Liver (tissue), 3 donors: ENCODE measurements around the gene UBE2D3.

Source experiments
- CTCF ChIP-seq: fragments of 150-350 bp; IDR thresholded peaks from 2 replicates; pipeline ENCODE4 v1.5.1; 2017; ENCODE audit warnings: improper control_type of control experiment, low read depth, low read length; ENCODE audit not compliant: missing input control
- GABPA ChIP-seq, 2 donors: IDR thresholded peaks in 1 of 2; conservative IDR thresholded peaks in 1 of 2; 2 replicates each; pipeline ENCODE4 v1.6.1; 2016; ENCODE audit warnings: antibody characterized with exemption in 2 of 2, mild to moderate bottlenecking in 1 of 2, moderate library complexity in 1 of 2
- NR2F2 ChIP-seq: IDR thresholded peaks from 2 replicates; pipeline ENCODE4 v1.6.1; 2016; ENCODE audit warnings: antibody characterized with exemption
- RAD21 ChIP-seq, 2 donors: IDR thresholded peaks; 2 replicates each; pipeline ENCODE4 v1.6.1; 2016; ENCODE audit warnings: antibody characterized with exemption in 2 of 2, mild to moderate bottlenecking in 2 of 2
- SP1 ChIP-seq: IDR thresholded peaks from 2 replicates; pipeline ENCODE4 v1.6.1; 2018; ENCODE audit warnings: antibody characterized with exemption, mild to moderate bottlenecking
- TAF1 ChIP-seq: conservative IDR thresholded peaks from 2 replicates; pipeline ENCODE4 v1.6.1; 2016; ENCODE audit warnings: antibody characterized with exemption, mild to moderate bottlenecking
- YY1 ChIP-seq: IDR thresholded peaks from 2 replicates; pipeline ENCODE4 v1.6.1; 2016; ENCODE audit warnings: antibody characterized with exemption, mild to moderate bottlenecking
- TF ChIP-seq, protein P1 (sequence below): IDR thresholded peaks from 2 replicates; pipeline ENCODE4 v1.6.1; 2016; ENCODE audit warnings: antibody characterized with exemption, mild to moderate bottlenecking
- TF ChIP-seq, protein P2 (sequence below): IDR thresholded peaks from 2 replicates; pipeline ENCODE4 v1.6.1; 2016; ENCODE audit warnings: antibody characterized with exemption
- donor health status: healthy.
- donor health status: healthy.

DNA sequence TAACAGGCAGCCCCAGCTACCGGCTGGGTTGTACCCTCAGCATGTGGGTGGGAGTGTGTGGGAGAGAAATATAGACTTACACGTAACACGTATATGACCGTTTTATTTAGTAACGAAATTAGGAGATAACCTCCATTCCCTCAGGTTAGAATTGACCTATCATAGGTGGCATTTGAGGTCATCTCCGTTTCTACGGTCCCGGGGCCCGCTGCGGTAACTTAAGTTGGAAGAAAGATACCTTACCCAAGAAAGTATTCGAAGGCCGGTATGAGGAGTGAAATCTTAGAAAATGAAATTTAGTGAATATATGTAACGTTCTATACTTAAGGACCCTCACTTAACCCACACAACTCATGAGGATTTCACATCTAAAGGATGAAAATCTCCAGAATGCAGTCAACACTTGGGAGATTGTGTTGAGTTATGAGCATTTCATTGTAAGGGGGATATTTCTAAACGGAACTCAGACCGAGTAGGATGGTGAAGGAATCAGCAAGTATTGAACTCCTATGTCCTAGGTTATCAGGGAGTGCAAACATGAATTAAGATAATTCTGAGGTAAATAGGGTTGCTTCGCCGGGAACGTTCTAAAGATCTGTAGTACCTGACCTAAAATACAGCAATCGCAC lies 42.3 kb upstream of the UBE2D3 start:
- TF ChIP-seq TAF1 (no peak), CTCF (no peak), YY1 (no peak), RAD21 (IDR thresholded peaks at IDR 0.05) (peak in 1 of 2 donors; percentile 5), NR2F2 (peak; percentile 12), GABPA (IDR thresholded peaks at IDR 0.05 in 1 of 2, conservative IDR thresholded peaks at IDR 0.05 in 1 of 2) (no peak), SP1 (no peak)
- TF ChIP-seq, protein P1, sequence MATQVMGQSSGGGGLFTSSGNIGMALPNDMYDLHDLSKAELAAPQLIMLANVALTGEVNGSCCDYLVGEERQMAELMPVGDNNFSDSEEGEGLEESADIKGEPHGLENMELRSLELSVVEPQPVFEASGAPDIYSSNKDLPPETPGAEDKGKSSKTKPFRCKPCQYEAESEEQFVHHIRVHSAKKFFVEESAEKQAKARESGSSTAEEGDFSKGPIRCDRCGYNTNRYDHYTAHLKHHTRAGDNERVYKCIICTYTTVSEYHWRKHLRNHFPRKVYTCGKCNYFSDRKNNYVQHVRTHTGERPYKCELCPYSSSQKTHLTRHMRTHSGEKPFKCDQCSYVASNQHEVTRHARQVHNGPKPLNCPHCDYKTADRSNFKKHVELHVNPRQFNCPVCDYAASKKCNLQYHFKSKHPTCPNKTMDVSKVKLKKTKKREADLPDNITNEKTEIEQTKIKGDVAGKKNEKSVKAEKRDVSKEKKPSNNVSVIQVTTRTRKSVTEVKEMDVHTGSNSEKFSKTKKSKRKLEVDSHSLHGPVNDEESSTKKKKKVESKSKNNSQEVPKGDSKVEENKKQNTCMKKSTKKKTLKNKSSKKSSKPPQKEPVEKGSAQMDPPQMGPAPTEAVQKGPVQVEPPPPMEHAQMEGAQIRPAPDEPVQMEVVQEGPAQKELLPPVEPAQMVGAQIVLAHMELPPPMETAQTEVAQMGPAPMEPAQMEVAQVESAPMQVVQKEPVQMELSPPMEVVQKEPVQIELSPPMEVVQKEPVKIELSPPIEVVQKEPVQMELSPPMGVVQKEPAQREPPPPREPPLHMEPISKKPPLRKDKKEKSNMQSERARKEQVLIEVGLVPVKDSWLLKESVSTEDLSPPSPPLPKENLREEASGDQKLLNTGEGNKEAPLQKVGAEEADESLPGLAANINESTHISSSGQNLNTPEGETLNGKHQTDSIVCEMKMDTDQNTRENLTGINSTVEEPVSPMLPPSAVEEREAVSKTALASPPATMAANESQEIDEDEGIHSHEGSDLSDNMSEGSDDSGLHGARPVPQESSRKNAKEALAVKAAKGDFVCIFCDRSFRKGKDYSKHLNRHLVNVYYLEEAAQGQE, result no peak
- TF ChIP-seq, protein P2, sequence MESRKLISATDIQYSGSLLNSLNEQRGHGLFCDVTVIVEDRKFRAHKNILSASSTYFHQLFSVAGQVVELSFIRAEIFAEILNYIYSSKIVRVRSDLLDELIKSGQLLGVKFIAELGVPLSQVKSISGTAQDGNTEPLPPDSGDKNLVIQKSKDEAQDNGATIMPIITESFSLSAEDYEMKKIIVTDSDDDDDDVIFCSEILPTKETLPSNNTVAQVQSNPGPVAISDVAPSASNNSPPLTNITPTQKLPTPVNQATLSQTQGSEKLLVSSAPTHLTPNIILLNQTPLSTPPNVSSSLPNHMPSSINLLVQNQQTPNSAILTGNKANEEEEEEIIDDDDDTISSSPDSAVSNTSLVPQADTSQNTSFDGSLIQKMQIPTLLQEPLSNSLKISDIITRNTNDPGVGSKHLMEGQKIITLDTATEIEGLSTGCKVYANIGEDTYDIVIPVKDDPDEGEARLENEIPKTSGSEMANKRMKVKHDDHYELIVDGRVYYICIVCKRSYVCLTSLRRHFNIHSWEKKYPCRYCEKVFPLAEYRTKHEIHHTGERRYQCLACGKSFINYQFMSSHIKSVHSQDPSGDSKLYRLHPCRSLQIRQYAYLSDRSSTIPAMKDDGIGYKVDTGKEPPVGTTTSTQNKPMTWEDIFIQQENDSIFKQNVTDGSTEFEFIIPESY, result no peak
